Subcutaneous adipose tissue (tissue), 4 donors: Measurements from ENCODE around the gene BAMBI. TPM values are rescaled to one million over a fixed set of nuclear protein-coding genes. Genes with fewer than 3 reads are reported as not detected.

Experiments
- CTCF ChIP-seq: fragments of 450-650 bp; IDR thresholded peaks from one replicate; pipeline ENCODE4 v1.5.1; 2016; ENCODE audit warnings: low read depth, mild to moderate bottlenecking, control low read depth, antibody characterized with exemption, moderate library complexity
- total RNA-seq, 4 donors: library from RNA; depleted of rRNA; stranded (reverse); fragments of >200 nt; gene quantifications; one replicate each; pipeline ENCODE4 v1.1.0, GENCODE V29; 2016

BAMBI gene
- 1 to 10 TPM; 1.1 to 3.3 (median 2.3) TPM for total RNA-seq

- TF ChIP-seq CTCF, result no peak
These were observed at the start of gene BAMBI for GRCh38 chr10:28676968-28677887. Gene BAMBI, plus strand, starts transcription at chr10:28677521. Its CDS starts 377 bp downstream, at chr10:28677898.

- no peak for TF ChIP-seq CTCF
These were observed 49.0 kb upstream of the BAMBI start for GRCh38 chr10:28628184-28628893.

- TF ChIP-seq CTCF, result no peak
These were observed 45.3 kb upstream of the BAMBI start for GRCh38 chr10:28631896-28632583.

GRCh38 chr10:28632584-28632945, 44.8 kb upstream of the BAMBI start:
- no peak for TF ChIP-seq CTCF

DNA sequence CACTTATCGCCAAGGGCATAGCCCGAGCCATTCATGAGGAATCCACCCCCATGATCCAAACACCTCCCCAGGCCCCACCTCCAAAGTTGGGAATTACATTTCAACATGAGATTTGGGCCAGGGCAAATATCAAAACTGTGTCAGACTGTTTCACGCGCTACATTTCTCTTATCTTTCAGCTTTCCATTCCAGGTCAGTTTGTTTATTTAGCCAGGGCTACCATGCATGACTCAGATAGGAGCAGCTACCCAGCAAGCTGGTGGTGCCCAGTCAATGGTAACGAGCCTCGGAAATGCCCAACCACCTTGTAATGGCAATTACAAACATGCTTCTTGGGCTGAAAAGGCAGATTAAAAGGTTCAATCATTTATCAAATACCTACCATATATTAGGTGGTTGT, 43.6 kb upstream of the BAMBI start:
- no peak for TF ChIP-seq CTCF

- no peak for TF ChIP-seq CTCF
These were observed 40.0 kb upstream of the BAMBI start for GRCh38 chr10:28637346-28637745.

DNA sequence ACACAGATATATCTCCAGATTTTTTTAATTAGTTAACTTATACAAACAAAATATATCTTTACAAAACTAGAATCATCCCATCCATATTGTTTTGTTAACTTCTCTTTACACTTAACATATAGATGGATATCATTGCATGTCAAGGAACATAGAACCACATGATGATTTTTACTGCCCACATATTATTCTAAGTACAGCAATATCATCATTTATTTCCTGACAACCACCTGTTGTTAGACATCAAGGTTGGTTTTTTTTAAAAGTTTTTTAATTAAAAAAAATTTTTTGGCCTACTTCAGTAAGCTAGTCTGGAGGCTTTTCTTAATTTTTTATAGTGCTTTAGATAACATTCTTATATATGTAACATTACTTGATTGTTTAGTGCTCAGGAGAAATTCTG, 38.9 kb upstream of the BAMBI start:
- TF ChIP-seq CTCF, result no peak
